Astrocyte (in vitro differentiated cells and primary cell): ENCODE data around the gene RCVRN. TPM values are rescaled to one million over a fixed set of nuclear protein-coding genes. Genes with fewer than 3 reads are reported as not detected.

Experiments
- DNase-seq: peaks from one replicate; pipeline ENCODE4 v3.0.0-alpha.2; 2010; ENCODE audit warnings: low read depth
- FAIRE-seq: peaks from 2 replicates; lab custom pipeline; 2011; peaks lifted over from hg19 to GRCh38; lab: Jason Lieb, UNC
- H2AFZ ChIP-seq: 2 replicates; pipeline ENCODE4 v1.6.0; 2012; ENCODE audit warnings: low read depth, low read length, inconsistent platforms
- H3K27ac ChIP-seq: 2 replicates; pipeline ENCODE4 v1.5.1; 2011; ENCODE audit warnings: low read depth, low read length, inconsistent platforms
- H3K27me3 ChIP-seq: 2 replicates; pipeline ENCODE4 v1.6.0; 2011; ENCODE audit warnings: low read length, inconsistent platforms; ENCODE audit not compliant: insufficient read depth
- H3K36me3 ChIP-seq: 2 replicates; pipeline ENCODE4 v1.5.1; 2011; ENCODE audit warnings: low read length, inconsistent platforms; ENCODE audit not compliant: insufficient read depth
- H3K4me1 ChIP-seq: 2 replicates; pipeline ENCODE4 v1.5.1; 2011; ENCODE audit warnings: low read length, inconsistent platforms; ENCODE audit not compliant: insufficient read depth
- H3K4me2 ChIP-seq: 2 replicates; pipeline ENCODE4 v1.6.0; 2012; ENCODE audit warnings: low read length, inconsistent platforms
- H3K4me3 ChIP-seq: 2 replicates; pipeline ENCODE4 v1.5.1; 2011; ENCODE audit warnings: low read depth, mild to moderate bottlenecking, low read length, inconsistent platforms; ENCODE audit not compliant: insufficient read depth
- H3K79me2 ChIP-seq: 2 replicates; pipeline ENCODE4 v1.6.0; 2012; ENCODE audit warnings: mild to moderate bottlenecking, low read length, inconsistent platforms; ENCODE audit not compliant: insufficient read depth
- H3K9ac ChIP-seq: 2 replicates; pipeline ENCODE4 v1.6.0; 2012; ENCODE audit warnings: mild to moderate bottlenecking, low read length, inconsistent platforms
- H3K9me3 ChIP-seq: 2 replicates; pipeline ENCODE4 v1.5.1; 2012; ENCODE audit warnings: low read depth, mild to moderate bottlenecking, low read length, inconsistent platforms; ENCODE audit not compliant: insufficient read depth
- H4K20me1 ChIP-seq: 2 replicates; pipeline ENCODE4 v1.6.0; 2012; ENCODE audit warnings: low read length, inconsistent platforms; ENCODE audit not compliant: insufficient read depth
- H3K27ac Mint-ChIP-seq: one replicate; pipeline ENCODE4 v1.8.0; 2021; ENCODE audit warnings: mild to moderate bottlenecking, mixed read lengths; ENCODE audit not compliant: unreplicated experiment
- H3K27me3 Mint-ChIP-seq: one replicate; pipeline ENCODE4 v1.8.0; 2021; ENCODE audit warnings: low read depth, mixed read lengths; ENCODE audit not compliant: unreplicated experiment
- H3K36me3 Mint-ChIP-seq: one replicate; pipeline ENCODE4 v1.8.0; 2021; ENCODE audit warnings: low read depth, mixed read lengths; ENCODE audit not compliant: unreplicated experiment
- H3K4me1 Mint-ChIP-seq: one replicate; pipeline ENCODE4 v1.8.0; 2021; ENCODE audit warnings: low read depth, mixed read lengths; ENCODE audit not compliant: unreplicated experiment
- H3K4me3 Mint-ChIP-seq: one replicate; pipeline ENCODE4 v1.8.0; 2021; ENCODE audit warnings: mild to moderate bottlenecking, moderate library complexity, mixed read lengths; ENCODE audit not compliant: unreplicated experiment
- H3K9me3 Mint-ChIP-seq: one replicate; pipeline ENCODE4 v1.8.0; 2021; ENCODE audit warnings: mild to moderate bottlenecking, mixed read lengths; ENCODE audit not compliant: unreplicated experiment
- EZH2 ChIP-seq: IDR thresholded peaks from 2 replicates; pipeline ENCODE4 v1.6.1; 2012; ENCODE audit warnings: mild to moderate bottlenecking, low read length, inconsistent platforms; ENCODE audit not compliant: insufficient read depth
- total RNA-seq: library from RNA; stranded (reverse); gene quantifications from 2 replicates; pipeline ENCODE4 v1.2.1, GENCODE V29; 2021
- TF ChIP-seq, protein P1 (sequence below): IDR thresholded peaks from 2 replicates; pipeline ENCODE4 v1.5.1; 2011; ENCODE audit warnings: low read depth, mild to moderate bottlenecking, inconsistent platforms, low read length, moderate library complexity; ENCODE audit not compliant: insufficient read depth

Gene RCVRN
- total RNA-seq, 1 donor from 2014 or later = not detected

DNA sequence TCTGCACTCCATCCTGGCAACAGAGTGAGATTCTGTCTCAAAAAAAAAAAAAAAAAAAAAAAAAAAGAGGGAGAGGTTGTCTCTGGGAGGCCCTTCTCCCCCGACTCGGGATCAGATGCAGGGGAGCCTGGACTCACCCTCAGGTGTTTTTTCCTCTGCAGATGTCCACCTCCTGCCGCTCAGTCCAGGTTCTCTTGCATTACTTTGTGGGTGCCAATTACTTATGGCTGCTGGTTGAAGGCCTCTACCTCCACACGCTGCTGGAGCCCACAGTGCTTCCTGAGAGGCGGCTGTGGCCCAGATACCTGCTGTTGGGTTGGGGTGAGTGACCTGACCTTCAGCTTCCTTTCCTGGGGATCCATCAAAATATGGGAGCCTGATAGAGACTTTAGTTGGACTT, 45.3 kb downstream of the RCVRN start:
- no peak overlapping the region for H3K9ac ChIP-seq
- no peak overlapping the region for H3K4me3 ChIP-seq
- no peak overlapping the region for H2AFZ ChIP-seq
- no peaks in the 10 kb centered on the region for H3K4me1 ChIP-seq
- H3K27ac ChIP-seq = no peak overlapping the region
- TF ChIP-seq EZH2 = no peak
- TF ChIP-seq, protein P1, sequence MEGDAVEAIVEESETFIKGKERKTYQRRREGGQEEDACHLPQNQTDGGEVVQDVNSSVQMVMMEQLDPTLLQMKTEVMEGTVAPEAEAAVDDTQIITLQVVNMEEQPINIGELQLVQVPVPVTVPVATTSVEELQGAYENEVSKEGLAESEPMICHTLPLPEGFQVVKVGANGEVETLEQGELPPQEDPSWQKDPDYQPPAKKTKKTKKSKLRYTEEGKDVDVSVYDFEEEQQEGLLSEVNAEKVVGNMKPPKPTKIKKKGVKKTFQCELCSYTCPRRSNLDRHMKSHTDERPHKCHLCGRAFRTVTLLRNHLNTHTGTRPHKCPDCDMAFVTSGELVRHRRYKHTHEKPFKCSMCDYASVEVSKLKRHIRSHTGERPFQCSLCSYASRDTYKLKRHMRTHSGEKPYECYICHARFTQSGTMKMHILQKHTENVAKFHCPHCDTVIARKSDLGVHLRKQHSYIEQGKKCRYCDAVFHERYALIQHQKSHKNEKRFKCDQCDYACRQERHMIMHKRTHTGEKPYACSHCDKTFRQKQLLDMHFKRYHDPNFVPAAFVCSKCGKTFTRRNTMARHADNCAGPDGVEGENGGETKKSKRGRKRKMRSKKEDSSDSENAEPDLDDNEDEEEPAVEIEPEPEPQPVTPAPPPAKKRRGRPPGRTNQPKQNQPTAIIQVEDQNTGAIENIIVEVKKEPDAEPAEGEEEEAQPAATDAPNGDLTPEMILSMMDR = no peak
- Mint-ChIP-seq H3K9me3 (peaks cover 13% of the 10 kb centered on the region), H3K27ac (no peak overlapping the region), H3K27me3 (peaks cover 15% of the 10 kb centered on the region), H3K4me1 (no peaks in the 10 kb centered on the region), H3K4me3 (no peak overlapping the region), H3K36me3 (peaks cover 3% of the 10 kb centered on the region)
- peaks cover 3% of the 10 kb centered on the region for H3K9me3 ChIP-seq
- no peaks in the 10 kb centered on the region for H3K27me3 ChIP-seq
- no peak overlapping the region for H3K4me2 ChIP-seq
- no peaks in the 10 kb centered on the region for H3K79me2 ChIP-seq
- no peak for FAIRE-seq
- H4K20me1 ChIP-seq = no peaks in the 10 kb centered on the region
- no peak for DNase-seq
- H3K36me3 ChIP-seq = no peaks in the 10 kb centered on the region

DNA sequence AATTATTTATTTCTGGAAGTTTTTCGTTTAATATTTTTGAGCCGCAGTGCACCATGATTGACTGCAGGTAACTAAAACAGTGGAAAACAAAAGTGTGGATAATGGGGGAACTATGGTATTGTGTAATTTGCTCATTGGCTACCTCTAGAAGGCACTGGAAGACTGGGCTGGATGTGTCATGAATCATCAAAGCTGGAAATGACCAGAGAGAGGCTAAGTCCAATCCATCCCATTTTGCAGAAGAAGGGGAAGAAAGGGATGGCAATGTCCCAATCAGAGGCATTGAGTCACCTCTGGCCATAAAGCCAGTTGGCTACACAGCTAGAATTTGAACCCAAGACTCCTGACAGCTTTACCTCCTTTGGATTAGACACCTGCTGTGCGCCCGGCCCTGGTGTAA, 50.0 kb downstream of the RCVRN start:
- H3K9me3 ChIP-seq = no peaks in the 10 kb centered on the region
- H3K4me2 ChIP-seq = no peak overlapping the region
- no peaks in the 10 kb centered on the region for H3K27me3 ChIP-seq
- no peak overlapping the region for H3K27ac ChIP-seq
- H4K20me1 ChIP-seq = no peaks in the 10 kb centered on the region
- no peak for FAIRE-seq
- no peak for TF ChIP-seq EZH2
- TF ChIP-seq, protein P1 = no peak
- H3K4me3 ChIP-seq = no peak overlapping the region
- H3K9ac ChIP-seq = no peak overlapping the region
- DNase-seq = no peak
- Mint-ChIP-seq H3K9me3 (peaks cover 9% of the 10 kb centered on the region), H3K27me3 (no peaks in the 10 kb centered on the region), H3K4me3 (no peak overlapping the region), H3K4me1 (no peaks in the 10 kb centered on the region), H3K27ac (no peak overlapping the region), H3K36me3 (no peaks in the 10 kb centered on the region)
- H3K36me3 ChIP-seq = no peaks in the 10 kb centered on the region
- H3K4me1 ChIP-seq = no peaks in the 10 kb centered on the region
- H3K79me2 ChIP-seq = no peaks in the 10 kb centered on the region
- no peak overlapping the region for H2AFZ ChIP-seq

DNA sequence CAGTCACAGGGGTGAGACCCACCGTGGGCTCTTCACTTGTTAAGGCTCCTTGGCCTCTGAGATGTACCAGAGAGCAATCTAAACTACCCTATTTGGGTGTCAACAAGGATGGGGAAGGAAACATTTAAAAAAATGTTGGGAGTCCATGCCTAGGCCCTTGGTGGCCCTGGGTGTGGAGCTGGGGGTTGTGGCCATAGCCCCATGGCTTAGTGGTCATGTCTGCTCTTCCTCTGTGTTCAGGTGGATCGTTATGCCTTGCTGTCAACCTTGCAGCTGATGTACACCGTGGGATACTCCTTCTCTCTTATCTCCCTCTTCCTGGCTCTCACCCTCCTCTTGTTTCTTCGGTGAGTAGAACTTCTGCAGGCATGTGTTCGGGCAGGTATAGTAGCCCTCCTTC, 50.8 kb downstream of the RCVRN start:
- H3K4me1 ChIP-seq = no peaks in the 10 kb centered on the region
- no peak for DNase-seq
- H2AFZ ChIP-seq = no peak overlapping the region
- no peaks in the 10 kb centered on the region for H3K4me1 Mint-ChIP-seq
- H3K27me3 Mint-ChIP-seq = no peaks in the 10 kb centered on the region
- no peak for FAIRE-seq
- no peak overlapping the region for H3K27ac ChIP-seq
- H3K9me3 ChIP-seq = no peaks in the 10 kb centered on the region
- H3K4me3 Mint-ChIP-seq = no peak overlapping the region
- no peaks in the 10 kb centered on the region for H3K27me3 ChIP-seq
- no peaks in the 10 kb centered on the region for H3K36me3 ChIP-seq
- H3K9ac ChIP-seq = no peak overlapping the region
- H4K20me1 ChIP-seq = no peaks in the 10 kb centered on the region
- no peak for TF ChIP-seq EZH2
- TF ChIP-seq, protein P1 = no peak
- H3K27ac Mint-ChIP-seq = no peak overlapping the region
- H3K4me3 ChIP-seq = no peak overlapping the region
- H3K36me3 Mint-ChIP-seq = no peaks in the 10 kb centered on the region
- no peaks in the 10 kb centered on the region for H3K79me2 ChIP-seq
- peaks cover 8% of the 10 kb centered on the region for H3K9me3 Mint-ChIP-seq
- no peak overlapping the region for H3K4me2 ChIP-seq
